ENCODE results near the gene ACTRT3. TPM values are rescaled to one million over a fixed set of nuclear protein-coding genes. Genes with fewer than 3 reads are reported as not detected.

ACTRT3 gene
- polyA plus RNA-seq, 4 donors = 3.6 to 4.9 (median 4.5) TPM

Other genes starting within 250 kb of the ACTRT3 start
- 100 to 1,000 TPM; 161 to 215 (median 185) TPM for gene MECOM, start 105.8 kb downstream of the ACTRT3 start, polyA plus RNA-seq (ENCODE audit: insufficient read length in 4 of 4)
- under 1 TPM in 2 of 4 donors, not detected in 2; 0.44 to 0.56 TPM for gene TERC, start 4.5 kb downstream of the ACTRT3 start, polyA plus RNA-seq (ENCODE audit: insufficient read length in 4 of 4)
- 10 to 100 TPM; 26.2 to 32.7 (median 29.8) TPM for gene MYNN, start 3.8 kb upstream of the ACTRT3 start, polyA plus RNA-seq (ENCODE audit: insufficient read length in 4 of 4)
- under 1 TPM; 0.10 to 0.32 (median 0.18) TPM for gene LRRIQ4, start 43.3 kb upstream of the ACTRT3 start, polyA plus RNA-seq (ENCODE audit: insufficient read length in 4 of 4)
- 10 to 100 TPM in 3 of 4 donors, 1 to 10 TPM in 1; 8.2 to 19.5 (median 12.9) TPM for gene LRRC34, start 43.3 kb upstream of the ACTRT3 start, polyA plus RNA-seq (ENCODE audit: insufficient read length in 4 of 4)
- gene LRRC31, start 100.4 kb upstream of the ACTRT3 start, polyA plus RNA-seq (ENCODE audit: insufficient read length in 4 of 4) = under 1 TPM; 0.16 to 0.44 (median 0.28) TPM
- not detected for gene SAMD7, start 142.0 kb upstream of the ACTRT3 start, polyA plus RNA-seq (ENCODE audit: insufficient read length in 4 of 4)
- 100 to 1,000 TPM; 177 to 208 (median 183) TPM for gene SEC62, start 197.2 kb upstream of the ACTRT3 start, polyA plus RNA-seq (ENCODE audit: insufficient read length in 4 of 4)

Measured in left renal cortex interstitium (tissue), 4 donors.